Measurements from ENCODE around the gene MYO1D. TPM values are rescaled to one million over a fixed set of nuclear protein-coding genes. Genes with fewer than 3 reads are reported as not detected.

Gene MYO1D
- total RNA-seq, 2 donors from 2014 or later: 12.4 to 13.6 TPM

GRCh38 chr17:32814836-32815235, 62.1 kb downstream of the MYO1D start:
- H3K27ac Mint-ChIP-seq: no peak overlapping the region
- no peaks in the 10 kb centered on the region for H3K36me3 Mint-ChIP-seq
- no peaks in the 10 kb centered on the region for H3K9me3 Mint-ChIP-seq
- ATAC-seq (no peak), DNase-seq (ENCODE audit: low spot score in 2 of 2) (no peak)

DNA sequence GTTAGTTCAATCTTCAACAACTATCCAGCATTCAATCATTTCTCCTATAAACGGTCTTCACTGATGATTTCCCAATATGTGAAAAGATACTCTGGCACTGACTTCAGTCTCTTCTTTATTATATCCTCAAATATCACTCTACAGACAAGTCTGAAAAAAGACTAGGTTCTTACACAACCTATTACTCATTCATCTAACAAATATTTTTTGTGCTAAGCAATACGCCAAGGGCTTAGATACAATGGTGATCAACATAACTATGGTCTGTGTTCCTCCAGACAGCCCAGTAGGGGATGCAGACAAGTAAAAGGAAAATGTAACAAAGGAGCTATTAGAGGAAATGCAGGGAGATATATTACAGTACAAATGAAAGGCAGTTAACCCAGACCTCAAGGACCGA, 63.9 kb downstream of the MYO1D start:
- Mint-ChIP-seq H3K27ac (no peak overlapping the region), H3K36me3 (no peaks in the 10 kb centered on the region), H3K9me3 (no peaks in the 10 kb centered on the region)
- DNase-seq (ENCODE audit: low spot score in 2 of 2): no peak
- ATAC-seq: no peak

GRCh38 chr17:32810690-32811089, 66.2 kb downstream of the MYO1D start:
- ATAC-seq: no peak
- DNase-seq (ENCODE audit: low spot score in 2 of 2): no peak
- Mint-ChIP-seq H3K27ac (no peak overlapping the region), H3K9me3 (no peaks in the 10 kb centered on the region), H3K36me3 (no peaks in the 10 kb centered on the region)

GRCh38 chr17:32807577-32807976, 69.3 kb downstream of the MYO1D start:
- H3K9me3 Mint-ChIP-seq: no peaks in the 10 kb centered on the region
- ATAC-seq: peak in 1 of 2 donors; percentile 30
- H3K36me3 Mint-ChIP-seq: no peaks in the 10 kb centered on the region
- no peak overlapping the region for H3K27ac Mint-ChIP-seq
- DNase-seq (ENCODE audit: low spot score in 2 of 2): no peak

GRCh38 chr17:32806646-32807045, 70.3 kb downstream of the MYO1D start:
- DNase-seq (ENCODE audit: low spot score in 2 of 2) (no peak), ATAC-seq (no peak)
- no peaks in the 10 kb centered on the region for H3K9me3 Mint-ChIP-seq
- H3K36me3 Mint-ChIP-seq: no peaks in the 10 kb centered on the region
- H3K27ac Mint-ChIP-seq: no peak overlapping the region

DNA sequence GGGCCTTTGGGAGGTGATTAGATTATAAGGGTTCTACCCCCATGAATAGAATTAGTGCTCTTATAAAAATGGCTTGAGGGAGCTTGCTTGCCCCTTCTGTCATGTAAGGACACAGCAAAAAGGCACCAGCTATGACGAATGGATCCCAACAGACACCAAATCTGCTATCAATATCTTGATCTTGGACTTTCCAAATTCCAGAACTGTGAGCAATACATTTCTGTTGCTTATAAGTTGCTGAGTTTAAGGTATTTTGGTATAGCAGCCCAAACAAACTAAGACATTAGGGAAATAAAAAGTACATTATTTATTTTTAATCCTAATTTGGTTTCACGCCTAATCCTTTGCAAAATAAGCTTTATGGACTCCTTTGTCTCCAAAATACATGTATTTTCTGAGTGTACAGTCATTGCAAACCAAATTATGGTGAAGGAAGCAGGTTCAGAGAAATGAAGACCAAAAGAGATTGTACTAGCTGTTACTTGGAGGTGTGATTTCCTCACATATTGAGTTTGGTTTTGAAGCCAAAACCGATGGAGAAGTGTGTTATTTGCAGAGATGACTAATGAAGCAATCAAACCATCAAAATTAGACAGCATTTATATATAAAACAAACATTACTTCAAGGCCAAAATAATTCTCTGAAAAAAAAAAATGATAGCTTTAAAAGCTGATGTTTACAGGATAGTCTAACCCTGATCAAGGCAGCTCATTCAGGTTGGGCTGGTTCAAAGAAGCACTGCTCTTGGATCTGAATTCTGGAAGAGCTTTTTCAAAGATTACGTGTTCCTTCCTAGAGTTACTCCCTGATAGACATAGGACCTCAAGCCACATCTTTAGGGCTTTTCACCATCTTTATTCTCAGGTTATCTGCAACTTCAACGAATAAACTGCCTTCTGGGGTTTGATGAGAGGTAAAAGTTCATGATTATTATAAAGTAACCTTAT, 71.6 kb downstream of the MYO1D start:
- no peak for DNase-seq (ENCODE audit: low spot score in 2 of 2)
- Mint-ChIP-seq H3K9me3 (no peaks in the 10 kb centered on the region), H3K27ac (no peak overlapping the region), H3K36me3 (no peaks in the 10 kb centered on the region)
- no peak for ATAC-seq

DNA sequence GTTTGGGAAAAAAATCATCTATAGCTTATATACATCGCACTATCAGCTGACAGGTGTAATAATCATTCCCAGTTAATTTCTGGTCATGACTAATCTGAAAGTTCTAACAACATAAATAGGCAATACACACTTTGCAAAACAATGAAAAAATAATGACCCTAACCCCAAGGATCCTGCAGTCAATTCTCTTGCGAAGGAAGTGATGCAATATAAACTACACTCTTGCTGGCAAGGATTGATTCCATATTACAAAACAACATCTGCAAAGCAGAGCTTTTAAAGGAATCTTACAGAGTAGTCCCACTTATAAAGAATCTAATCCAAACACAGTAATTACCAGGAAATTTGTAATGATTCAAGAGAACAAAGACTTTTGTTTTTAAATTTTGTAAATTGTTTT, 73.4 kb downstream of the MYO1D start:
- DNase-seq (ENCODE audit: low spot score in 2 of 2): no peak
- Mint-ChIP-seq H3K27ac (no peak overlapping the region), H3K36me3 (no peaks in the 10 kb centered on the region), H3K9me3 (no peaks in the 10 kb centered on the region)
- no peak for ATAC-seq

GRCh38 chr17:32802306-32802705, 74.6 kb downstream of the MYO1D start:
- H3K36me3 Mint-ChIP-seq: no peaks in the 10 kb centered on the region
- H3K27ac Mint-ChIP-seq: no peak overlapping the region
- DNase-seq (ENCODE audit: low spot score in 2 of 2) (no peak), ATAC-seq (no peak)
- no peaks in the 10 kb centered on the region for H3K9me3 Mint-ChIP-seq

DNA sequence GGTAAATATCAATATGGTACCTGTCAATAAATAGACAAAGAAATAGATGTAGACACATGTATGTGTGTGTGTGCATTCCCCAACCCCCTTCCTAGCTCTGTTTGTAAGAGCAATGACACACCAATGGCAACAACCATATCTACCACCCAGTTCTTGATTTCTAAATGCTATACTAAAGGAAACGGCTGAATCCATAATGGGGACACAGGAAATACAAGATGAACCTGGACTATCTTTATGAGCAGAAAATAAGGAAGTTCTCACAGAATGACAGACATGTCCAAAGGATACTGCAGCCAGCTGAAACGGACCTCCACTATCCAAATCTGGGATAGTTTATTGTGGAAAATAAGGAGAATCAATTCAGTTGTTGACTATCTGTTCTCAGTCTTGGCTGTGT, 75.3 kb downstream of the MYO1D start:
- Mint-ChIP-seq H3K27ac (no peak overlapping the region), H3K36me3 (no peaks in the 10 kb centered on the region), H3K9me3 (no peaks in the 10 kb centered on the region)
- ATAC-seq (no peak), DNase-seq (ENCODE audit: low spot score in 2 of 2) (no peak)

DNA sequence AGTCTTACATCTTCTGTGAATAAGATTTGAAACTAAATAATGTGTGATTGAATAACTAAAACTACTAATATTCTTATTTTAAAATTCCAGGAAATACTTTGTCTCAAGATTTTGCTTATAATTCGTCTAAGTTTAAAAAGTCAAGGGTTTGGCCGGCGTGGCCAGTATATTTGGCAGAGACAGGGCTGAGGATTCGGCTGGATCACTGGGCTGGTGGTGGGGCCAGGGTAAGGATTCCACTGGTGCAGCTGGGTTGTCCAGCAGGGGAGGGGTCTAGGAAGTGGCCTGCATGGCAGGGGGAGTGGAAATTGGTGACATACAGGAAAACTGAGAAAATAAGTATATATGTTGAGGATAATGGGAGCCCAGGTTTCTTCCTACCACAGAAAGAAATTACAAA, 75.7 kb downstream of the MYO1D start:
- no peaks in the 10 kb centered on the region for H3K9me3 Mint-ChIP-seq
- no peak overlapping the region for H3K27ac Mint-ChIP-seq
- DNase-seq (ENCODE audit: low spot score in 2 of 2) (no peak), ATAC-seq (no peak)
- no peaks in the 10 kb centered on the region for H3K36me3 Mint-ChIP-seq

DNA sequence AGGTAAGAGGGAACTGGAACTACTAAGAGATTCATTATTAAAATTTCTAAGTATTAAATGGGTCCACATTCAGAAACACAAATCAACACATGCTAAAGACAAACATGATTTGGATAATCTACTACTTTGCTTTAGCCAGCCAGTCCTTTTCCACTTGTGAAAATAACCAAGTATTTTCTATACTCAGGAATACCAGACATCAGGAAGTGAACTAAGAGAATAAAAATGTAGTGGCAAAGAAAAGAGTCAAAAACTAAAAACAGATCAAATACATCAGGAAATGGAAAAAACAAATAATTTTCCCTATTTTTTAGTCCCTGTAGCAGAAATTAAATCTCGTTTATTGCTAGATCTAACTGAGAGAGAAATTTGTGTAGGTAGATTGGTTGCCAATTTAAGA, 78.0 kb downstream of the MYO1D start:
- Mint-ChIP-seq H3K36me3 (no peaks in the 10 kb centered on the region), H3K9me3 (no peaks in the 10 kb centered on the region), H3K27ac (no peak overlapping the region)
- no peak for ATAC-seq
- no peak for DNase-seq (ENCODE audit: low spot score in 2 of 2)

DNA sequence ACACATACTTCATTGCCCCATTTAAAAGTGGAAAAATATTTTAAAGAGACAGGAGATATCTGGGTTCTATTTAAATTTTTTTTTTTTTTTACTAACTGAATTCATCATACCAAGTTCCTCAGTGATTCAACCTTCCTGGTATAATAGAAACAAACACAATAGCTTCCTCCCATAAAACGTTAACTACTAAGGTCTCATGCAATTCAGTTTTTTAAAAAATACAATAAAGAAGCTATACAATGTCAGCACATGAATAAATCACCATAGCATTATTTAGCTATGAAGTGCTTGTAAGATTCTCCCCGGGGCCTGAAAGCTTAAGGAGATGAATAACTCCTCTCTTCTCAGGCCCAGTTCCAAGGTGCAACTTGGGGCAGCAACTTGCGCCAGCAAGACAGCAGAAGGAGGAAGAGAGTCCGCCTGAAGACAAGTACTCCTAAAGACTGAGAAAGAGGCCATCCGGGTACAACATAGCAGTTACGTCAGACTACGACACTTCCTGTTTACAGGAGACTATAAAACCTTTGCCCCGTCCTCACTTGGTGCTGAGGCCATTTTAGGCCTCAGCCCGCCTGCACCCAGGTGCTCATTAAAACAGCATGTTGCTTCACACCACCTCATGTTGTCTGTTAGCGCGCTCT, 81.5 kb downstream of the MYO1D start:
- no peaks in the 10 kb centered on the region for H3K9me3 Mint-ChIP-seq
- DNase-seq (ENCODE audit: low spot score in 2 of 2): no peak
- no peak for ATAC-seq
- no peak overlapping the region for H3K27ac Mint-ChIP-seq
- no peaks in the 10 kb centered on the region for H3K36me3 Mint-ChIP-seq

- no peak for DNase-seq (ENCODE audit: low spot score in 2 of 2)
- no peak for ATAC-seq
- Mint-ChIP-seq H3K9me3 (no peaks in the 10 kb centered on the region), H3K27ac (no peak overlapping the region), H3K36me3 (no peaks in the 10 kb centered on the region)
Measured at GRCh38 chr17:32794533-32795246, 82.2 kb downstream of the MYO1D start.

- H3K36me3 Mint-ChIP-seq: no peaks in the 10 kb centered on the region
- H3K27ac Mint-ChIP-seq: no peak overlapping the region
- no peak for ATAC-seq
- no peaks in the 10 kb centered on the region for H3K9me3 Mint-ChIP-seq
- DNase-seq (ENCODE audit: low spot score in 2 of 2): no peak
Measured at GRCh38 chr17:32793841-32794240, 83.1 kb downstream of the MYO1D start.

DNA sequence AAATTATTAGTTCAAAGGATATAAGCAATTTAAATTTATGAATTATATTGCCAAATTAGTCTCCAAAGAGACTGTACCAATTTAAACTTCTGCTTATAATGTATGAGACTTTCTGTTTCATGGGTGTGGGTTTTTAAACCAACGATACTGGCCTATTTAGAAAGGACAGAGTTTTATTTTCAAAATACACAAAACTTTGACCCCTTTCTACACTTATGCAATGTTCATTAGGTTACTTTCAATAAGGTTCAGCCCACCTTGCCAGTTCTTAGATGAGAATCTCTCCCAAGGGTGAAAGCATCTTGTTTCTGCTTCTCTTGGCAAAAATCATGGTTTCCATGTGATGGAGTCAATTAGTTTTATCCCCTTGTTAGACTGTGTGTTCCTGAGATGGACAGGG, 84.7 kb downstream of the MYO1D start:
- no peaks in the 10 kb centered on the region for H3K36me3 Mint-ChIP-seq
- H3K27ac Mint-ChIP-seq: no peak overlapping the region
- no peak for DNase-seq (ENCODE audit: low spot score in 2 of 2)
- no peak for ATAC-seq
- no peaks in the 10 kb centered on the region for H3K9me3 Mint-ChIP-seq

DNA sequence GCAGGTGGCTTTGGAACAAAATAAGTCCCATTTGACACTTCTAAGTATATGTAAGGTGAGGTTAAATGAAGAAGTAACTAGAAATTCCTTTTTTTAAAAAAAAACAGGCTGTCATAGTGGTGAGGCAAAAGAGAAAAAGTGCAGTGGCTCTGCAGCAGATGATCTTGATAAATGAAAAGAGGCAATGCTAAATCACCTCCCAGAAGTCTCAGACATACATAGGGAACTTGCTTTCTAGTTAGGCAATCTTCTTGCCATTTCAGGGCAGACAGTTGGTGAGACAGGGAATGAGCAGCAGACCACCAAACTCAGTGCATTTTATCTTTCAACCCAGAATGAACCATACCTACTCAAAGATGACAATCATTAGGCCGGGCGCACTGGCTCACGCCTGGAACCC, 90.8 kb downstream of the MYO1D start:
- H3K27ac Mint-ChIP-seq: no peak overlapping the region
- no peaks in the 10 kb centered on the region for H3K9me3 Mint-ChIP-seq
- ATAC-seq: no peak
- no peaks in the 10 kb centered on the region for H3K36me3 Mint-ChIP-seq
- no peak for DNase-seq (ENCODE audit: low spot score in 2 of 2)

- H3K27ac Mint-ChIP-seq: no peak overlapping the region
- ATAC-seq (no peak), DNase-seq (ENCODE audit: low spot score in 2 of 2) (no peak)
- H3K9me3 Mint-ChIP-seq: no peaks in the 10 kb centered on the region
- H3K36me3 Mint-ChIP-seq: no peaks in the 10 kb centered on the region
Measured at GRCh38 chr17:32784113-32784512, 92.8 kb downstream of the MYO1D start.

All from activated naive CD4-positive, alpha-beta T cell treated with anti-CD3 and anti-CD28 coated beads, Interleukin-2, amount 50 U/mL, for 72 hours (primary cell).